8988T (cell line): ENCODE data around the gene C11orf58.
A peak's percentile ranks its signal among the peaks of the same experiment; 100 is the strongest.

Experiments used
- DNase-seq: peaks from one replicate; pipeline ENCODE4 v3.0.0; 2011

The C11orf58 gene

DNA sequence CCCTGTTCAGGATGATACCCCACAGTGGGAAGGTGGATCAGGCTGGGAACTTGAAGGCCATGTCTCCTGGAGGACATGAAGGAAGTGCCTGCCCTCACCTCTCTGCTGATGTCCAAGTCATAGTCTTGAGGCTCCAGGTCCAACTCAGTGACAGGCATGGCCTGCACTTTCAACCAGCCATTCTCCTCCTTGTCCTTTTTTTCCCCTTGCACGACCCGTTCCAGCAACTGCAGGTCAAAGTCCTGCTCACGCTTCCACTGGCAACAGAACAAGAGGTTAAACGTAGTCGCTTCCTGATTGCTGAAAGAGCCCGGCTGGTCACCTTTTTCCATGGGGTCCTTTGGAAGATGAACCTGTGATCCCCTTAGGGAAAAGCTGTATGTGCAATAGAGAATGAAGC is 47.7 kb downstream of the C11orf58 start:
- no peak for DNase-seq

DNA sequence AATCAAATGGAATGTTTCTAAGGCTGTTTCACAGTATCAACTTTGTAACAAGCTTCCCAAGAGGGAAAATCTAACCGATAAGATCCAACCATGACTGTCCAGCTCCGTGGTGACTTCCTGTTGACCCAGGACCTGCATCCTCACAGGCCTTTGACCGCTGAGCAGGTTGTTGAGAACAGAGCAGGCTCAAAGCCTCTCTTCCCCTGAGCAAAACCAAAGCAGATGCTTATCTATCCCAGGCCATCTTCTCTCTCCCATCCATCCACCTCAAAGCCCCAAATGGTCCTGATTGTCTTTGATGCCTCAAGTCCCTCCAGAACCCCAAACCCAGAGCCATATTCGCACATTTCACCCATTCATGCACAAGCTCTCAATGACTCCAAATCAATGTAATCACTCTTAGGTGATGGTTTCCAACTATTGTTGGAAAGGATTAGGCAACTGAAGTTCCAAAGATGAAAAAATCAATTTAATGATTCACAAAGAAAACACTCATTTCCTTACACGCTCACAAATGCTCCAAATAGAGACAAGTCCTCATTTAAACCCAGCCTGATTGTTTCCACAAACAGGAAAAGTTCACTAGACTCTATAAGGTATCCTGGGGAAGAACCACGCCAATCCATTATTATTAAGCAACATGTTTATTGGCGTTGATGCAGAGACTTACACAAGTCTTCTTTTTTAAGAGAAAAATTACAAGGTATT is 48.7 kb downstream of the C11orf58 start:
- DNase-seq, result no peak

DNA sequence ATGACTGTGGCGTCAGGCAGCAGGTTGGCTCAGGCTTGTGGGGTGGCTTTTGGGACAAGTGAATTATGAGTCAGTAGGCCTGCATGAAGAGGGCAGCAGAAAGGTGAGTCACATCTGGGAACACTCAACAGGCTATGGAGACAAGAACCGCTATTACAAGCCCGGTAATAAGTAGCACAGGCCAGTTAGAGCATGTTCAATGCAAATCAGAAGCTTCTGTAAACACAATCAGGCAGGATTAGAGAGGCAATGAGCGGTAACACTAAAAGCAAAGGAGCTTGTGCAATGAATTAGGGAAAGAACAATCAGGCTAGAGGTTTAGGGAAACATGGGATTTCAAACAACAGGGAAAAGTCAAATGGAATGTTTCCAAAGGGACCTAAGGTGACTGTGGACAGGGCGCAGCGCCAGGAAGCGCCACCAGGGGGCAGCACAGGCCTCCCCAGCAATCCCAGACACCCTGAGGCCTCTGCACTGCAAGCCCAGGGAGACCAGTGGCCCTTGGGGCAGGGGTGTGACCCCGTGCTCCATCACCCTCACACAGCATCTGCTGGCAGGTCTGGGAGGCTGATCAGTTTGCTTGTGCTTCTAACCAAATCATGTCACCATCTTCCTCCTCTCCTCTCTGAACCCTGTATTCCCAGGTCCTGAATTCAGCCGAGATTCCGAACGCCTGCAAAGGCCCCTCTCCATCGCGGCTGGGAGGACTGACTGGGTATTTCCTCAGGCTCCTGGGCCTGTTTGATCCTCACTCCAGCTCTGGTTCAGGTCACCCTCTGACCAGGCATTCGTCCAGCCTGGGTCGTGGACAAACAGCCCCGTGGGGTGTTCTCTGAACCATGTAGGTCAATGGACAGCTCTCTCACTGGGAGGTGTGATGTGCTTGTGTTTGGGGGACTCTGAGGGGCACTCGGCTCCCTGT is 50.0 kb downstream of the C11orf58 start:
- DNase-seq, result peak; percentile 39

DNA sequence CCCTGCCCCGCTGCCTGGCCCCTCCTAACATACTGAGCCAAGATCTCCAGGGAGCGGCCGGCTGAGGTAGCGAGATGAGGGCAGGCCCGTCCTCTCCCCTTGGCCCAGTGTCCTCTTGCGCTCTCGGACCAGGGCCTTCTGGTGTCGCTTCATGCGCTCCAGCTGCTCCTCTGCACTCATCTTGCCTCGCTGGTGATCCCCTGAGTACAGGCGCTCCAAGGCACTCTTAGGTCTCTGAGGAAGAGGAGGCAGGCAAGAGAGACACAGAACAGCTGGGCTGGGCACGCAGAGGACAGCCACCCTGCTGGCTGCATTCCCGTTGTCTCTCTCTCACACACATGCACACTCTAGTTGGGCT is 50.6 kb downstream of the C11orf58 start:
- no peak for DNase-seq

DNA sequence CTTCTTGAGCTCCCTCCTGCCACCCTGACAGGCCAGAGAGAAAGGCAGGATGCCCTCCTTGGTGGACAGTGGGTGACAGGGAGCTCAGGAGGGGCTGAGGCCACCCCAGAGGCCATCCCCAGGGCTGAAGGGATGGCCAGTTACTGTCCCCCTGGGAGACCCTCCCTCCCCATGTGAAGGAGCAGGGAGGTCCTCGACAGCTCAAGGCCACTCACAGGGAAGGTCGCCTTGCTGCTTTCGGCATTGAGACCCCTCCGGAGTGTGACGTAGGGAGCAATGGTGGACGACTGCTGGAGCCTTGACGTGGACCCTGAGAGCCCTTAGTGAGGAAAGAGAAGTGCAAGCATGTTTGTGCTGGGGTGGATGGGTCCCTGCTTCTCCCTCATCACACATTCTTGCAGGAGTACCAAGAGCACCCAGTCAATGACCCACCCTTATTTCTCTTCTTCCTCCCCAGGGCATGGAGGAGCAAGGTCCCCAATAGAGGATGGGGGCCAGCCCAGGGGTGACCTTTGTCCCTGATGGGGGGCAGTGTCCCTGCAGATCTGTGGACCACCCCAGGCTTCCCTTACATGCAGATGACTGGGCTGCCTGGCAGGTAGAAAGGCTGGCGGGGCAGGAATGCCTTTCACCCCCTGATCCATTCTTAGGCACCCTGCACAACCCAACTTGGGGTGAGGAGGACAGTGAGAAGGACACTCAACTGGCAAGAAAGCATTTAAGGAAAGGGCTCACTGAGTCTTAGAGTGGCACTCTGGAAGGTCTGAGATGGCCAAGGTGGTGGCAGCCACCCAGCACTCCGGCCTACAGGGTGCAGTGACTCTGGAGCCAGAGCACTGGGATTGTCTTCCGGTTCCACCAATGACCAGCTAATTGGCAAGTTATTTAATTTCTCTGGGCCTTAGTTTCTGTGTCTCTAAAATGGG is 51.4 kb downstream of the C11orf58 start:
- DNase-seq, result no peak

DNA sequence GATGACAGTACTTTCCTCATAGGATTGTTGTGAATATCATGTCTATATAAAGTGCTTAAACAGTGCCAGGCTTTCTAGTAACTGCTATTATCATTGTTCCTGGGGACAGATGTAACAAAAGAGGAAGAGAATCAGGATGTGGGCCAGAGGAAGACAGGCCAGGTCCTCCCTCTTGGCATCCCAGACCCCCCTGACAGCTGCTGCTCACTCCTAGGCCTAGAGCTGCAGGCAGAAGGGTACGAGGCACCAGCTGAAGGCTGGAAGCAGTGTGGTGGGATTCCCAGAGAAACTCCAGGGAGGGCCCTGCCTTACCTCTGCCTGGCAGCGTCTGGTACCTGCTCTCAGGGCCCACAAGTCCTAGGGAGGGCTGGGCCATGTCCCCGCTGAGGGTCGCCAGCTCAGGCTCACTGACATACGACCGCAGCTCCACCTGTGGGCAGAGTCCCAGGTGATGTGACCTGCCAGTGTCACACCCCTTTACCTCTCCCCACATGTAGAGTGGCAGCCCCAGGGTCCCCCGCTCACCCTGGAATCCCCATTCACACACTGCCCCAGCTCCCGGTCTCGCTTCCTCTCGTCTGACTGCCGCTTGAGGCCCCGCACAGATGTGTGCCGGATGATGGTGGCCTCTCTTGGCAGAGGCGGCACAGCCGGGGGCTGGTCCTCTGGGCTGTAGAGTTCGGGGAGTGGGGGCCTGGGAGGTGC is 52.2 kb downstream of the C11orf58 start:
- DNase-seq, result no peak

DNA sequence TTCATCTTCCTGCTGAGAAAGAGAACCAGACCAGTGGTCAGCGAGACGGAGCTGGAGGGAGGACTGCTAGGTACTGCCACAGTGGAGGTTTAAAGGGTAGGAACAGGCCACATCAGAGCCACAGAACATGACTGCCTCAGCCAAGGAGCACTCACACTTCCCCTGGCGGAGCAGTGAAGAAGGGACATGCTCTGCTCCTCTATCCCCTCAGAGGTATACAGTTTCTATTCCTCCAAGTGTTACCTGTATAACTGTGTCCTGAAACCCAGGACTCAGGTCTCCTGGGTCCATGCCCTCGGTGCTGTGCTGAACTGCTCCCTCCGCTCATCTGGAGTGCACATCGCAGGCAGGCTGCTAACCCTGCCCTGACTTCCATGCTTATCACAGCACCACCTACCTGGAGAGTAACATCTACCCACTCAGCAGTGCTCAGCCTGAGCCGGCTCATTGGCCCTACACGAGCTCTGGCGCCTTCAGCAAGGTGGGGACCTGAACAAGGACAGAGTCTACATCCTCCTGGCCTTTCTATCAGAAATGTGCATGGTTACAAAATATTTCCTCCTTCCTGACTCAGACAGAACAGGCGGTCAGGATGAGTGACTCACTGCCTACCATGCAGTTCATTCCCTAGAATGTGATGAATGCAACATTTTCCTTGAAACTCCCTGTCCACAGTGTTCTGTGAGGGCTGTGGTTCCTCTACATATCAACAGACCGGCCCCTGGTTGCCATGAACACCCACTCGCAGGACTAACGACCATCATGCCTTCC is 52.9 kb downstream of the C11orf58 start:
- peak; percentile 41 for DNase-seq

DNA sequence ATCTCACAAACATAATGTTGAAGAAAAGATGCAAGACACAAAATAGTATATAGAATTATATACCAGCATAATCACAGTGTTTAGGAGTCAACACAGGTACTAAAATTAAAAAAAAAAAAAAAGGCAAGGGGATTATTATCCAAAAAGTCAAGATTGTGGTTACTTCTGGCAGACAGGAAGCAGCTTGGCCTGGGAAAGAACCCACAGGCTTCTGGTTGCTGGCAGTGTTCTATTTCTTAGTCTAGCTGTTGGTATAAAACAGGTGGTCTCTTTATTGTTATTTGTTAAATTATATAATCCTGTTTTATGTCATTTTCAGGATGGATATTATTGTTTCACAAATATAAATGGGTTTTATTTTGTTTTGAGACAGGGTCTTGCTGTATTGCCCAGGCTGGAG is 54.0 kb downstream of the C11orf58 start:
- DNase-seq, result no peak

DNA sequence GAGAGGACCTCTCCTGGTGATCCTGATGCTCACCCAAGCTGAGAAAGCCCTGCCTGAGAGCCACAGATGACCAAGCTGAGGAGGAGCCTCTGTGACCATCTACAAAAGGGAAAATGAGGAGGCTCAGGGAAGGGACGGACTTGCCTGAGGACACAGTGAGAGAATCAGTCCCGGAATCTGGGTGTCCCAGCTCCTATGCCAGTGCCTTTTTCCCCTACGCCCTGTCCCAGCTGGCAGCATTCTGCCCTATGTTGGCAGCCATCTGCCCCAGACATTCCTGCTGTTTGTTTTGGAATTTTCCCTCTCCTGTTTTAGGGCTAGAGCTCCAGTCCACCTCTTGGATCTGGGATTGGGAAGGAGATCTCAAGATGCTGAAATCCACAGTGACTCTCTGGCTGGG is 54.6 kb downstream of the C11orf58 start:
- no peak for DNase-seq

DNA sequence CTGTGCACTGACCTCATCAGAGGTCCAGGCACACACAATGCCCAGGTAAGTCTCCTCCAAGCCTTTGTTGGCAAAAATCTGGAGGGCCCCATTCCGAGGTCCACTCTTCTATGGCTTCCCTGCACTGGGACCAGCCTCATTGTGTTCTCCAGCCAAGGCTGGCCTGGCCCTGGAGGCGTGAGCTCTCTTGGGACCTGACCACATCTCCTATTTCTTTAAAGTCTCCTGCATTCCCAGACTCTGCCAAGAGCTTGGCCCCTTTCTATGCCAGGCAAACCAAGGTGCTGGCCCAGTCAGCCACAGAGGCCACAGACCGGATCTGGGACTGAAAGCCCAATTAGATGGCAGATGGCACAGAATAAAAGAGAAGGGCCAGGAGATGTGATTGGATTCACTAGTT is 55.1 kb downstream of the C11orf58 start:
- DNase-seq, result no peak

DNA sequence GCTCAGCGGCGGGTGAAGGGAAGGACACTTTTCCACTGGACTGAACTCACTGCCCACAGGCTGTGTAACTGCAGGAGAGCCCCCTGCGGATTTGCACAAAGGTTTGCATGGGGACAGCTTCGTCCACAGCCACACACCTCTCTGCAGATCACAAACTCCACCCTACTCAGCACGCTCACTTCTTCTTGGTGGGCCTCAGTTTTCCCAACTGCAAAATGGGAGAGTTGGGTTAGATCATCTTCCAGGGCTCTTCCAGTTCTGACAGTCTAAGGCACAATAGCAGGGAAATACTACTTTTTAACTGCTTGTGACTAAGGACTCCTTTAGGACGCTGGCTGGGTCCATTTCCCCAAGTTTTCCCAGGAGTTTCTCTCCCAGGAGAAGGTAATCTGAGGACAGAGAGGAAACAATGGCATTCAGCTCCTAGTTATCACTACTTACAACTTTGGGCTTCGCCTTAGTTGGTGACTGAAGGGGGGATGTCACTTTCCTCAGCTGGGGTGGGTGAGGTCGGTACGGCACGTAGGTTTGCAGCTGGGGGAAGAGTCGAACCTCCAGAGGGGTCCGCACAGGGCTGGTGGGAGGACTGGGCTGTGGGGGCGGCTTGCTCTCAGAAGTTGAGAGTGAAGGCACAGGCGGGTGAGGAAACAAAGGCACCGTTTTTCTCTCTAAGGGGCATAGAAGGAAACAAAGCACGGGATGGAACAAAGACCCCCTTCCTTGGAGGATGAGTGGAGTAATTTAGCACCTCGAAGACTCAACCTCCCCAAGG is 55.8 kb downstream of the C11orf58 start:
- DNase-seq, result no peak

DNA sequence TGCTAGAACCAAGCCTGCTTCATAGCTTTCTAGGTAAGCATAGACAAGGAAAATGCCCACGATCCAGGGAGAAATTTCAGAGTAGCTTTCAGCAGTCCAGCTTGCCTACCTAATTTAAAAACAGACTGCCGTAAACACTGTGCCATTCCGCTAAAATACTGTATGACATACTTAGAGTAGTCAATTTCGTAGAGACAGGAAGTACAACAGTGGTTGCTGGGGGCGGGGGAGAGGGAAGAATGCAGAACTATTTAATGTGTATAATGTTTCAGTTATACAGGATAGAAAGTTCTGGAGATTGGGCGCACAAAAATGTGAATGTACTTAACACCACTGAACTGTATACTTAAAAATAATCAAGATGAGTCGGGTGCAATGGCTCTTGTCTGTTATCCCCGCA is 56.7 kb downstream of the C11orf58 start:
- DNase-seq, result no peak

DNA sequence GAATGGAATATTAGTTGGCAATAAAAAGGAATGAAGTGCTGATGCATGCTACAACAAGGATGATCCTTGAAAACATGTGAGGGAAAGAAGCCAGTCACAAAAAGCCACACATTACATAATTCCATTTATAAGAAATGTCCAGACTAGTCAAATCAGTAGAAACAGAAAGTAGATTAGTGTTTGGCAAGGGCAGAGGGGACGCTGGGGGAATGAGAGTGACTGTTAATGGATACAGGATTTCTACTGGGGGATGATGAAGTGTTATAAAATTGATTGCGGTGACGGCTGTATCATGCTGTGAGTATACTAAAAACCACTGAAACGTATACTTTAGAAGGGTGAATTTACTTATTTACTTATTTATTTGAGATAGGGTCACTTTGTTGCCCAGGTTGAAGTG is 57.9 kb downstream of the C11orf58 start:
- no peak for DNase-seq

DNA sequence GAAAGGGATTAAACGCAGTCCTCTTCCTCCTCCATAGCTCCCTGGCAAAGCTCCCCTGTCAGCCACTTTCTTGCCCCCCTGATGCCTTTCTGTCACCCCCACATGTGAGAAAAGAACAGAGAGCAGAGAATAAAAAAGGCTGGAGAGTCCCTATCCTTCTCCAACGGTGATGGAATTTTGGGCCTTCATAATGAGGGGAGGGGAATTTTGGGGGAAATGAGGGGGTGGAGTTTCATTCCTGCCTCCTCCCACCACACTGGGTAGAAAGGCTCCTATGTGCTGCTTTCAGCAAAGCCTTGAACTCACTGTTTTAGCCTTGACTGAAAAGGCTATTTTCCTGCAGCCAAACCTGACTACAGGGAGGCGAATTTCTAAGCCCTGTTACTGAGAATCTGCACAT is 59.3 kb downstream of the C11orf58 start:
- DNase-seq, result no peak

DNA sequence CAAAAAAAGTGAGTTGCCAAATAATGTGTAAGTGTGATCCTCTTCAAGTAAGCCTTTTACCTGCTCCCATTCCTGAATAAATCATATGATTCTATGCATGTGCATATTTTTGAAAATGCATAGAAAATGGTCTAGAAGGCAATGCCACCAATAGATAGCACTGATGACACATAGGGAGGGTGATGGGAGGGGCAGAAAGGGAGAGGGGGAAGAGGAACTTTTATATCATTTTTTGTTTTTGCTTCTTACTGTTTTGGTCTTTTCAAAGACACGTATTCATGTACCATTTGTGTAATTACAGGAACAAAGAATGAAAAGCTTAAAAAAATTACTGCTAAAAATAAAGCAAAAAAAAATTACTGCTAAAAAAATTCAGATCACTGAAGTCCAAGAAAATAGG is 60.8 kb downstream of the C11orf58 start:
- no peak for DNase-seq

DNA sequence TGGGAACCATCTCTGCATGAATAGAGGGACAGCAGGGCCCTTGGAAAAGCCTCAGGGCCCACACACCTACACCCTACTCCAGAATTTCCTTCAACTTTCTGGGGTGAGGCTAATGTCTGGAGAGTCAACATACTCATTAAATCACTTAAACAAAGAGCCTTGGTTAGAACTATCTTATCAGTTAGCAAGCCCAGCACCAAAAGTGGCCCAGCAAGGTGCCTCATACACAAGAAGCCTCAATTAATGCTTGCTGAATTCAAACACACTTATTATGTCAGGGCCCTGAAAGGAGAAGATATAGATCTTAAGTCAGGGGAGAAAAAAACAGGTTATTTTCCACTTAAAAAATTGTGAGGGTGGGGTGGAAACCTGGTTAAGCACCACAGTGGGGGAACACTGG is 61.4 kb downstream of the C11orf58 start:
- no peak for DNase-seq

DNA sequence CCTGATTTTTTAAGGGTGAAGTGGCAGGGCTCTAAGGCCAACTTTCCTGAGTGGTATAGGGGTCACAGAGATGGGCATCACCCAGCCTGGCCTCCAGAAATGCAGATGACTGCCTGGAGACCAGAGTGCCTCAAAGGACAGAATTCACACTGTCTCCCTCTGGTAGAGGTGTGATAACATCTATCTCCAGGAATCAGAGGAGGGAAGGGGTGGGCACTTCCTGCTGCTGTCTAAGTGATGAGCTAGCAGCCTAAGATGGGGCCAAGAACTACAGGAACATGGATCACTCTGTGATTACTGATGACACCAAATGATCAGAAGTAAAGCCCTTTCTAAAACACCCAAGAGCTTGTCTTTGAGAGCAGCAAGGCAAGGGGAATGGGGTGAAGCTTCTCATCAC is 61.9 kb downstream of the C11orf58 start:
- no peak for DNase-seq

DNA sequence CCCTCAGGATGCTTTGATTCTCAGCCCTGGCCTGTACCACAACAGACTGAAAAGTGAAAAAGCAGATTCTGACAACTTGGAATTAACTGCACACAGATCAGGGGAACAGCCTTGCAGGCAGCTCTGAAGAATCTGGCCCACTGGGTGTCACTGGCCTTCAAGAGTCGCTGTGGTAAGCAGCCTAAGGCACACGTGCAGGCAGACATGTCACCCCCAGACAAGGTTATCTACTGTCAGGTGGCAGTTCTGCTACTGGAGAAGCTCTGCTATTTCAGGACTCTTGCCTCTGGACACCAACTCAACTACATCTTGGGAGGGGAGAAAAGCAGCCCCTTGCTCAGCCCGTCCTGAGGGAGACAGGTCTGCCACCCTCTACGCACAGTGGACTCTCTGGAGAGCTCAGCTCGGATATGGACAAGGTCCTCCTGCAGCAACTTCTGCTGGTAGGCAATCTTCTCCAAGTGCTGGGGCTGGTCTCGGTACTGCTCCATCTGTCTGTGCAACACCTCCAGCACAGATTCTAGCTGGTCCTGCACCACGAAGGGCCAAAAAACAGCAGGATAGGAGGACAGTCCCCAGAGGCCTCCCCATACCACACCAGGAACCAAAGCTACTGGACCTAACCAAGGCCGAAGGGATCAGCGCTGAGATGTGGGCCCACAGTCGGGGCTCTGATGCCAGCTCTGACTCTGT is 63.0 kb downstream of the C11orf58 start:
- DNase-seq, result no peak

DNA sequence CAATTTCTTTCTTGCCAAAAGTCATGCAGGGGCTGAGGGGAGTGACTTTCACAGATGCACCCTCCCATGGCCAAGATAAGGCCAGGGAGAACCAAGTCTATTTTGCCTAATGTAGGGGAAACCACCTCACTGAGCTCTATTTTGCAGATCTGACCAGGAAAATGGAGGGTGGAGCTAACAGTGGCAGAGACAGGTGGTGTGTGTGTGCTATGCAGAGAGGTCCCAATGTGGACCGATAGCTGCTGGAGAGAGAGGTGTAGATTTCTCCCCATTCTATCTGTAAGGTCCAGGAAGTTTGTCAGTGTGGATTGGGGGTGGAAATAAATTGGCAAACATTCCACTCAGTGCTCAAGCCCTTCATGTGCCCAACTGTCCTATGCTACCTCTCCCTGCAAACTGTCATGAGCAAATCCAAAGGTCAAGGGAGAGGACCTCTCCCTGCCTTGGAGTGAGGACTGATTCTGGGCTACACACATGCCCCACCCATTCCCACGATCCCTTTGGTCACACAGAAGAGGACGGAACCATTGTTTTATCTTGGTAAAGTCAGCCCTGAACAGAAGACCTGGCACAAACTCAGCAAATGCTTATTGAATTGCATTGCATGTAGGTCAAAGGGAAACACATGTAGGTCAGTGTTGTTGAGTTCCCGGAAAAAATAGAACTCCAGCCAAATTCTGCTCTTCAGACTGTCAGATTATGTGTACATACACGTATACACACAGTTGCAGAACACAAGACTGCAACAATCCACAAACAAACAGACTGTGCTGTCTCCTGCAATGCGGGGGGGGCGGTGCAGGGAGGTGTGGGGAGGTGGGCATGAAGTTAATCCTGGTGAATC is 65.9 kb downstream of the C11orf58 start:
- DNase-seq, result no peak
